HG02588 (cell line): ENCODE data around the gene APP.

ENCODE experiments used
- ATAC-seq: cut with Tn5 transposase; IDR thresholded peaks from one replicate; pipeline ENCODE4 v1.9.1; 2021; ENCODE audit warnings: mild to moderate bottlenecking, moderate library complexity; ENCODE audit not compliant: unreplicated experiment

Gene APP

DNA sequence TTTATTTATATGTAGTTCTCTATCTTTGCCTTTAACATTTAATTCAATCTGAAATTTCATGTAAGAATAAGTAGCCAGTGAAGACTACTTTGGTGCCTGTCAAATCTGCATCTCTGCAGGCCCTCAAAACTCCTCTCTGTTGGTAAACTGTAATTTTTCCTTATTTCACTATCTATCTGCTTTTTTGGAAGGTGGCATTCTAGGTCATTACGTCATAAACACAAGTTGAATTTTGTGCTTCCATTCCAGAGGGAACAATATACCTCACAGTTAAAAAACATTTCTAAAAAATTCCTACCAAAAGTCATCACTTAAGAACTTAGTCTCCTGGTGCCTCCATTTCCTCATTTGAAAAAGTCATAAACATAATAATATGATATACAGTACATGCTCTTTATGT lies 259.8 kb downstream of the APP start:
- no peak for ATAC-seq

DNA sequence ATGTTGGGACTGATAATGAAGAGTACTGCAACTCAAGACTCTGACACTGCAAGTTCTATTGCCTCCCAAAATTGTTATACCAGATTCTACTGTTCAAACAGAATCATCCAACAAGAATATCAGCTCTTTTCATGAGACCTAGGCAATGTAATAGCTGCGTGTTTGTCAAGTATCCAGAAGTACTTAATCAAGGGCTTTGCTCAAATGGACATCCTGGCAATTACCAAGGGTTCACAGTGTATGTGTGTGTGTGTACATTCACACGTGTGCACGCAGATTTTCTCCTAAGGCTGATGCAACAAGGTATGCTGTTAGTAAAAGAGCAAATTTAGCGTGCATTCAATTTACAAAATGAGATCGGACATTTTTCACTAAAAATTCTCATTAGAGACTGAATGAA lies 261.2 kb downstream of the APP start:
- no peak for ATAC-seq

DNA sequence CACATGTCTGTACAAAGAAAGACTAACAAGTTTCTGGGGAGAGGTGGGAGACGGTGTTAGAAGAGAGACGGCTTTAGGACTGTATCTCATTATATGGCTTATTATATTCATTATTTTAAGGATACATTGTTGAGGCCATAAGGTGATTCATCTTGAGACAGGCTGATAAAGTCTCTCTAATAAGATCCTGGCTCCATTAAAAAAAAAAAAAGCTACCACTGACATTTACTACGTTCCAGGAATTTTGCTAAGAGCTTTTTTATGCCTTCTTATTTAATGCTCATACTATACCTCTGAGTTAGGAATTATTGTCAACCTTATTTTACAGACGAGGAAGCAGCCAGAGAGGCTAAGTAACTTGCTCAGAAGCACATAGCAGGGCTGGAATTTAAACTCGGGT lies 262.1 kb downstream of the APP start:
- ATAC-seq = no peak

DNA sequence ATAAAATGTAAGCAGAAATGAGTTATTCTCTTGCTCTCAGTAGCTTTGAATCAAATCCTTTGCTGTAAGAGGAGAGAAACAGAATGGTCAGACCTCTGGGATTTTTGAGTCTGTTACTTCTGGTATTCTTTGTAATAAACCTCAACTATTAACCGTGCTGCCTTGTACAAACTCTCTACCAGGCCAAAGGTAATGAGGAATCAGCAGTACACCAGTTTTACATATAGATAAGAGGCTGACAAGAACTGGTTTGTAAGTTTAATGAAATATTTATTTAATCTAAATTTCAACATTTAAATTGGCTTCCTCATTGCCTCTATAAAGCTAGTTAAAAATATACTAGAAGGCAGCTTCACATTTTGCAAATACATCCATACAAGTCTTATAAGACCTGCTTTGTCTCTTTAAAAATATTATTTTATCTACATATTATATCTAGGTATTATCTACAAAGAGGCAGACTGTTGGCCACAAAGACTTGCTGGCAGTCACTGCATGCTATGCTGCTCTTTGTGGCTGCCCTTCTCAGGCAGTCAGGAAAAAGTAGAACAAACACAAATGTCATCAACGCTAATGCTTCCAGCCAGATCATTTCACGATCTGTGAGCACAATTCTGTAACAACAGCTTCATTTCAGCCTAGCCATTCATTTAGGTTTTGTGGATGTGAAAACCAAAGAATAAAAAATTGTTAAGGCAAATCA lies 262.8 kb downstream of the APP start:
- ATAC-seq = no peak

DNA sequence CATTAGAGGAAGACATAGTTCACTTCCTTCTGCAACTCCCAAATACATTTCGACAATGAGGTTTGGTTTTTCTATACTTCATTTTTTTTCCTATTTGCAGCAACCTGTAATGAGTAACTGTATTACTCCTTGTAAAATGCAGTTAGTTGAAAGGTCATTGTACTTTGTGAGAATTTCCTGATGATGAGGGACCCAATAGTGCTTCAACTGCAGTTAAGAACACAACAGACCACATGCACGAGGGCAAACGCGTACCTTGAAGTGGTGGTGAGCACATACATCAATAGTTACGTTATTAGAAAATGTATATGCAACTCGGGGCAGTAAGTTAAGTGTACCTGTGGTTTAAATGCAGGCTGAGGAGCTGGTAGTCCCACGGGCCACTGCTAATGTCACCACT lies 264.0 kb downstream of the APP start:
- ATAC-seq = no peak

DNA sequence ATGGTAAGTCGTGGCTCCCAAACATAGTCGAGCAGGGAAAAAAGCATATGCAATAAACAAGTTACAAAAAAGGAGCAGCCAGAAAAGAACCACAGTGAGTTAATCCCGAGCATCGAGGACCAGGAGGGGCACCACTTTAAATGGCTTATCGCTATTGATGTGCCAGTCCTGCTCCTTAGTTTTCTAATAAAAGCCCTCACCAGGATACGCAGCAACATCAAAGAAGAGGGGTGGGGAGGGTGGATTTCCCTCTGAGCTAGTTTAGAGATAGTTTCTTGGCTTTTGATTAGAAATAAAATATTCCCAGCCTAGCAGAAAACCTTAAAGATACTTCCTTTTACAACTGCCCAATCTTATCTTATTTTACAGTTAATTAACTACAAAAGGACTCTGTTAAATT lies 265.4 kb downstream of the APP start:
- no peak for ATAC-seq

DNA sequence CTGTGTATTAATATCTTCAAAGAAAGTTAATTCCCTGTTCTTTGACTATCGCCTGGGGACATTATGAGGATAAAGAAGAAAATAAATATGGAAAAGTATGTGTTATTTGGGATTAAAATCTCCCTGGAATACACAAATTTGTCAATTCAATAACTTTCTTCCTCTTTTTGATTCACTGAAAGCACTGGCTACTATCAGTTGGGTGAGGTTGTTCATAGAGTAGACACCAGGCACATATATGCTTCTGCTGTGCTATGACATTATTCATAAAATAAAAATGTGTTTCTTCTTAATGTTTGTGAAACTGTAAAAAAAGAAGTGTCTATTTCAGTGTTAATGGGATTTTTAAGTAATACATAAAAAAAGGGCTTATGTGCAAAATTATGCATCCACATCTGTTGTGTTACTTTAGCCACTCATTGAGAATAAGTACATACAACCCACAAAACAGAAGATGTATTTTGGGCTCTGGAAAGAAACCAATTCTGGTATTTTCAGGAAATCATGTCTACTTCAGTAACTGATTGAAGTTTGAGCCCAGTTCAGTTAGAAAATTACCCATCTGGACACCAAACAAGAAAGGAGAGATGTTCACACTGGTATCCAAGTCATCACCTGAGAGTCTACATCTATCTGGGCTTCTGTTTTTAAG lies 266.4 kb downstream of the APP start:
- ATAC-seq = no peak

DNA sequence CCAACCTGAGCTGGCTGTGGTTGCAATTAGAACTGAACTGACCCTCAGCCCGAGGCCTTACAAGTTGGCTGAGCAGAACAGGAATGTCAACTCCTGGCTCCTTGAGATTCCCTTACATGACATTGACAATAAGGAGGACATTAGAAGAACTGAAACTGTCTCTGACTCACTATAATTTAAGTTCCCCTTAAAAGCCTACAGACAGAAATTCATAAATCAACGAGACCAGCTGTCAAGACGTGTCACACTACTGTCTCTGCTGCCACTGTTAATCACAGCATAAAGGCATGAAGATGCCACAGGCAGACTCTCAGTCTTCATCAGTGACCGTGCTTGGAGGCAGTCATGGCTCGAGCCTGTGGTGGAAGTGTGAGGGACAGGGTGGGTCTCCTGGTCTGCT lies 267.0 kb downstream of the APP start:
- no peak for ATAC-seq

DNA sequence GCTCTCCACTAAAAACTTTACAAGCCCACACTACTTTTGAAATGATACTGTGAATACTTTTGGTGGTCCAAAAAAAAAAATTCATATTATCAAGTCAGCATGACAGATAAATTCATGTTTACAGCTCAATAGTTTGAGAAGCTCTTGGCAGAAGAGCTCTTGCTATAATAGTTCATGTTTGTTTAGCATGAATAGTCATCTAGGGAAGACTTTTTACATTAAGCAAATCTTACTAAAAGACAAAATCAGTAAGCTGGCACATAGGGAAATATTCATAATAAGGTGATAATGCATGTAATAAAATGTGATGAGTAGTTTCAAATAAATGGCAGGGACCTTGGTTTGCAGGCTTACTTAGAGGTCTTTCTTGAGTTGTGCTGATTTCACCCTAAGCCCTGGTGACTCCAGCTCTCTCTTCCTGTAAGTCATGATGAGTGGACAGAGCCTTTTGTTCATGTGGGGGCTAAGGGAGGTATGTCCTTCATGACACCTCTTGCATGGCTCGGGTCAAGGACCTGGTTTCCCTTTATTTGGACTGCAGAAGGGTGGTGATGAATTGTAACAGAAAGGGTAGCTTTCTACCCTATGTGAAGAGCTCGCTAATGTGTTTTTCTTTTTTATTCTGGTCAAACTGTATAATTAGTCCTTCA lies 269.1 kb downstream of the APP start:
- ATAC-seq = no peak

DNA sequence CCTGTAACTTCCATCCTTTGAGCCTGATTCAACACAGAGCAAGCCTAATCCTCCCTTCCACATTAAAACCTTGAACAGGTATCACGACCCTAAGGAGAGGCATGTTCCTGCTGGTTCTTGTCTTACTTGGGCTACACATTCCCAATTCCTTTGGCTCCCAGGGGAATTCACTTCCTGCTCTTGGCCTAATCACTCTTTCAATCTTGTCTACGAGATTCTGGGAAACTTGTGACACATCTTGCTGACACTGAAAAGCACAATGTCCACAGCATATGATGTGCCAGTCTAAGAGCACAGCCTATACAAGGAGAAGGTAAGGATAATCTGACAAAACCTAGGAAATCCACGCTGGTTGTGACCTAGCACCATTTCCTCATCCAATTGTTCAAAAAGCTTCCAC lies 271.9 kb downstream of the APP start:
- ATAC-seq = no peak

DNA sequence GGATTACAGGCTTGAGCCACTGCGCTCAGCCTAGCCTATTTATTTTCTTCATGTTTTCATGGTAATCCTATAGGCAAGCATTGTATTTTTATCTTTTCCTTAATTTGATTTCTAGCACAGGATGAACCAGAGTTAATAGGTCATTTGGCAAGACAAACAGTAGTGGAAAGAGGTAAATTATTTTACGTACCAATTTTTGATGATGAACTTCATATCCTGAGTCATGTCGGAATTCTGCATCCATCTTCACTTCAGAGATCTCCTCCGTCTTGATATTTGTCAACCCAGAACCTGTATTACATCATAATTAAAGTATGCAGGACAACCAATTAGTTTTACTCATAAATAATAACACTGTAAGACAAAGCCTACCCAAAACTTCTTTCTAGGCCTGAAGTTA lies 273.2 kb downstream of the APP start:
- ATAC-seq = no peak

DNA sequence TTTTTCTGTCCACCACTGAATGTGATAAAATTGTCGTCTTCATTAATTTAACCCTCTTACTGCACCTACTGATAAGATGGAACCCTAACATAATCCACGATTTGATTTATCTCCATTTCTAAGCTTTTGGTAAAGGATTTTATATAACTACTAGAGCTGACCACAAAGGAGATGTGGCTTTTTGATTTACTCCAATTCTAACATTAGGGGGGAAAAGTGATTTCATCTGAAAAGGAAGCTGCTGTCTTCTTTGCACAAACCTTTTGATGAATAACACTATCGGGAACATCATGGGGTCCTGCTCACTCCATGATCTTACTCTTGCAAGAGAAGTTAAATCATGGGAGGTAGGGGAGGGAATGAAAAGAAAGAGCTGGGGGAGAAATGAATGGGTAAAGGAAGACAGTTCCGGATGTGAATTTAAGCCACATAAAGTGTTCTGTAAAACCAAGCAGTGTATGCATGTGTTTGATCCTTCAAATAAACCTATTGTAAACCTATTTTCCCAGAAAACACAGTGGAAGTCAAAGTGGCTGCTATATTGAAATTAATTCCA lies 274.0 kb downstream of the APP start:
- ATAC-seq = no peak

DNA sequence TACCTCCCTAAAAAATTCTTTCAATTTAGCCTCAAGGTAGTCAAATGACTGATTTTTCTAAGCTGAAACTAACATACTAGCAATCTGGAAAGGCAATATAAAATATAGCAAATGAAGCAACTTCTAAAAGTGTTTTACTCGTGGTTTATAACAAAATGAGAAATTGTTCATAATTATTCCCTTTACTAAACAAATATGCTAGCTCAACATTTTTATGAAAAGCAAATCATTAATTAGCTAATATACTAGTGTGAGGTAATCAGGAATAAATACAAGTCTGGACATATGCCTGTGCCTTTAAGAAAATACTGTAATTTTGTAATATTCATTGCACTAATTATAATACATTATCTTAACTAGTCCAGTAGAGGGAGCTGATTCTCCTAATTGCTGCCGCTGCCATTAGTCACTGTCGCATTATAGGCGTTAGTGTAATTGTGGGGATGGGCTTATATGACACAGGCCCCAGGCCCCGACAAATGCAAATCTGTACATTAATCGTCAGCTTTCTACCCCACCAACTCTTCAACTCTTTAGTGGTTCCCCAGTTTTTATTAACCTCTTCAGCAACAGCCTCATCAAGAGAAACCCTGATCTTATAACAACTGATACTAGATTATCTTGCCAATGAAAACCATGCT lies 274.9 kb downstream of the APP start:
- ATAC-seq = peak; percentile 75

DNA sequence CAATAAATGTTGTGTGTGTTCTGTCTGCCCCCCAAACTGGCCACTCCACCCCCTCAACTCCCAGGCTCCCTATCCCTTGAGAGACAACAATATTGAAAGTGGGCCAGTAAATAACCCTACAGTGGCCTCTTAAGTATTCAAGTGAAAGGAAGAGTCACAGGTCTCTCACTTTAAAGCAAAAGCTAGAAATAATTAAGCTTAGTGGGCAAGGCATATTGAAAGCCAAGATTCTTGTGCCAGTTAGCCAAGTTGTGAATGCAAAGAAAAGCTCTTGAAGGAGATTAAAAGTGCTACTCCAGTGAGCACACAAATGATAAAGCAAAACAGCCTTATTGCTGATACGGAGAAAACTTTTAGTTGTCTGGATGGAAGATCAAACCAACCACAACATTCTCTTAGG lies 277.4 kb downstream of the APP start:
- no peak for ATAC-seq

DNA sequence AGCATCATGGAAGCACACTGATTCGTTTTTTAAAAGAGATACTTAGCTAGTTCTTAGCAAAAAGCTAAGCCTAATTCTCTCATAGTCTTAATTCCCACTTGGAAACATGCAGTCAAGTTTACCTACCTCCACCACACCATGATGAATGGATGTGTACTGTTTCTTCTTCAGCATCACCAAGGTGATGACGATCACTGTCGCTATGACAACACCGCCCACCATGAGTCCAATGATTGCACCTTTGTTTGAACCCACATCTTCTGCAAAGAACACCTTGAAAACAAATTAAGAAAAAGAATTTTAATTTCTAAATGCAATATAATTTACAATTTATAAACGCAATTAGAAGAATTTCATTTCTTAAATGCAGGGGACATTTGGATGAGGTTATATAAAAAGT lies 279.0 kb downstream of the APP start:
- ATAC-seq = no peak

DNA sequence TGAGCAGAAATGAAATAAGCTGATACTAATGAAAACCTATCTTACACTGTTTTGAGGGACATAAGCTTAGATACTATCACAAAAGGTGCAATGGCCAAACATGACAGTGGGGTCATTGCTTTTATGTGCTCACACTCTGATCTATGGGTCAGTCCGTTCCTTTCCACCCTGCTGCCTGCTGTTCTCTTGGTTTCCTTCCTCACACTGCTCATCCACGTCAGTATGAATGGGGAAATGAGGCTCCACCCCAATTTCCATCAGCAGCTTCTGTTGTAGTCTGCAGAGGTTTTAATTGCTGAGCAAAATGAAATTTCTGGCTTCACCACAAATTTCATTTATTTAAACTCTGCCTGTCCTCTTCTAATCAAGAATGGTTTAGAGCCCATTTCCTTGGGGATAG lies 280.6 kb downstream of the APP start:
- ATAC-seq = no peak

DNA sequence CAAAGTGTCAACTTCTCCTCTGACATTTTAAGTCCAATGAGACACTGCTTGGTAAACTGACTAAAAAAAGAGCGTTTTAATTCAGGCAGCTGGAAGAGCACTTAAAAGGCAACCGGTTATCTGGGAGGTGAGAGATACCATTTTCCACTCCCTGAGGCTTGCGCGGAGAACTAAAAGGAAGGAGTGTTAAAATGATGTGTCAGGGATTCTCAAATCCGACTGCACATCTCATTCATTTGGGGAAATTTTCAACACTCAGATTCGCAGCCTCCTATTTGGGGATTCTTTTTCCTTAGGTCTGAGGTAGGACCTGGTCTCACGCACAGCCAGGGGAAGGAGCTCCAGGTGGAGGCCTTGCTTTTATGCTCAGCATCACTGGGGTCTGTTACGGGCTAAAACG lies 281.9 kb downstream of the APP start:
- ATAC-seq = no peak

DNA sequence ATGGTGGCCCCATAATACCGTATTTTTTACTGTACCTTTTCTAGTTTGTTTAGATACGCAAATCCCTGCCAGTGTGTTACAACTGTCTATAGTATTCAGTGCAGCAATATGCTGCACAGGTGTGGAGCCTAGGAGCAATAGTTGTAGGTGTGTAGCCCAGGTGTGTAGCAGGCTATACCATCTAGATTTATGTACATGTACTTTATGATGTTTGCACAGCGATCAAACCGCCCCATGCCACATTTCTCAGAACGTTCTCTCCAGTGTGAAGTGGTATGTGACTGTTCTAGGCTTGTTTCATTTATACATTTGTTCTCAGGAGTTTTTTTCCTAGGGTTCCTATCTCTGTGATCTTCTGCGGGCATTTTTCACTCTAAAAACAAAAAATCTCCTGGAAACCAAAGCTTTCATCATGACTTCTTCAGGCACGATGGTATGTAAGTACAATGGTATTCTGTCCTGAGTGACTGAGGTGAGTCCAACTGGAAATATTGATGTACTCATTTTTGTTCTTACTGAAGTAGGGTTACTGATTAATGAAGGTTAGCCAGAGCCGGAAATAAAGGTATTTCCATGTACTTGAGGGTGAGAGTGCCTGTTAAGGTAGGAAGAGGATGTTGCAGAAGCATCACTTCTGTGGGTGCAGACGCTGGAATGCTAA lies 282.8 kb downstream of the APP start:
- ATAC-seq = no peak

DNA sequence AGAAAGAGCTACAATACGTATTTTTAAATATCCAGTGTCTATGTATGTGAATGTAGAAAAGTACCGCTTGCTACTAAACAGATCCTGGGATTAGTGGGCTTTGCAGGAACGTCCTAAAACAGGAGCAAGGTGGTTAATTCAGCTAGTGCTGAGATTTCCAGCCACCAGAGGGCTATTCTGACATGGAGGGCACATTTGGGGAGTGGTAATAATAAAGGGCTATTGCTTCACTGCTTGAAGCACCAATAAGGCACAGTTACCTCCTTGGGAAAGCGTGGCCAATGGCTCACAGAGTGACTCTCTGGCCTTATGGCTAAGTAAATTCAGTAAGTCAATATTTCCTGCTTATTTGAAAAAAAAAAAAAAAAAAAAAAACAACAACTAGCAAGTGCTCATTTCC lies 283.4 kb downstream of the APP start:
- no peak for ATAC-seq

DNA sequence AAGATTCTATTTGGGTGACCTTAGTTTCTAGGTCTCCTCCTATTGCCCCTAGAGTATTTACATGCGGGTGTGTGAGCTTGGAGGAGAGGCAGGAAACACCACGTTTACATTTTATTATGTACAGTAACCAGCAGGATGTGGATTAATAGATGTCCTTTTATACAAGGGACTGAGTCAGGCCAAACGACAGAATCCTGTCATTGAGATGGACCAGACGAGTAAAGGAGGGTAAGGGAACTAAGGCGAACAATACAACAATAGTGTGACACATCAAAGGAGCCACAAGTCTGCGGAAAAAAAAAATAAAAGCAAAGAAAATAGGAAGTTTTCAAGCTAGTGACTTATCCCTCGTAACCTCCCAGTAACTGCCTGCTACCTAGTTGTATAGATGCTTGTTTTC lies 284.7 kb downstream of the APP start:
- no peak for ATAC-seq

DNA sequence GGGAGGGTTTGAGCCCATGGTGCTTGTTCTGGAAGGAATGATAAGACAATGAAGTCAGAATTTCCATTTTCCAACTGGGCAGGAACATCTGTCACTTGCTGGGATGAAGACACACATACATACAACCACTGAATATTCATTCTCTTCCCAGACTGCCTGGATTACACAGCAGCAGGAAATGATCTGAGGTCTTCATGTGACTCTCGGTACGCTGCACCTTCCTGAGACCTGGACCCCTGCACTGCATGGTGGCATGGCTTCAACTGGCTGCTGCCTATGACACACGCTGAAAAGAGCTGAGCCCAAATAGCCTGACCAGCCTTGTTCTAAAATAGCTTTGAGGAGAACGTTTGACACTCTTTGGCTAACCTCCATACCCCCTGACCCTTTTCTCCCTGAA lies 285.2 kb downstream of the APP start:
- ATAC-seq = no peak
